Activated CD8-positive, alpha-beta memory T cell treated with anti-CD3 and anti-CD28 coated beads, Interleukin-2, amount 50 U/mL, for 4 hours (primary cell): ENCODE results near the gene ZNF239.
A peak's percentile ranks its signal among the peaks of the same experiment; 100 is the strongest.
"Not testable (repeated sequence)": the region's sequence is repeated elsewhere in the genome, so short reads cannot be mapped to it uniquely, and the experiment has no call there.

ENCODE experiments used
- DNase-seq: peaks from one replicate; pipeline ENCODE4 v3.0.0-alpha.2; 2020

The ZNF239 gene

DNA sequence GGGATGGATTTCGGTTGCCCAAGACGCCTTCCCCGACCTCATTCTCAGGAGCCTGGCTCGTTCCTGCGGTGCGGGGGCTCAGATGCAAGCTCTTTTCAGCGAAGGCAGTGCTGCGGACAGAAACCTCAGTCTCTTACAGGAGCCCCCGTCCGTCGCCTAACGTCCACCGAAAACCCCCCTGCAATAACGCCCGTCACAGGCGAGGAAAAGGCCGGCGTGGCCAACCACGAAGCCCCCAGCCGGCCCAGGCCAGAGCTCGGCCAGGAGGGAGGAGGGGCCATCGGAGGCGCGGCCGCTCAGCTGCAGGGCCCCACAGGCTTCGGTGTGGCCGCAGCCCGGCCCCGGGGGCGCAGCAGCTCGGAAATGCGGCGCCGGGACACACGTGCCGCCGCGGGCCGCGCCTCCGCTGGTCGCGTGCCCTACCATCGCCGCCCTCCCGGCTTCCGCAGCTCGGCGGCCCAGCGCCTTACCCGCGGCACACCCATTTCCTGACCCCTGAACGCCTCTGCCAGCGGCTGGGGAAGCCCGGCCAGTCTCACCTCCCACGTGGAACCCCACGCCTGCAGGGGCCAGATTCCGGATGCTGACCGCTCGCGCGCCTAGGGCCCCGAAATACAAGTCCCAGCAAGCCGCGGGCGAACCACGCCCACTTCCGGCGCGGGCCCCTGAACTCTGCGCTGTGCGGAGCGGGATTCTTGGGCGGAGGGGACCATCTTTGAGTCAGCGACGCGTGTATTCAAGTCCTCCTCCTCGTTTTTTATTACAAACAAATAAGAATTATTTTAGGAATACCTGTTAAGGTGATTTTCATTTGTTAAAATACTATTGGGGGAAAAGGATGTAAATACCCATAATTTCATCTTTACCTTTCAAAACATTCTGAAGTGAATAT, at the start of gene ZNF239:
TSS of gene ZNF239 (minus strand) at position 616 of the 892 bp plus-strand sequence. CDS start 16,537 bp downstream, outside the sequence.
- peak; percentile 88 for DNase-seq

DNA sequence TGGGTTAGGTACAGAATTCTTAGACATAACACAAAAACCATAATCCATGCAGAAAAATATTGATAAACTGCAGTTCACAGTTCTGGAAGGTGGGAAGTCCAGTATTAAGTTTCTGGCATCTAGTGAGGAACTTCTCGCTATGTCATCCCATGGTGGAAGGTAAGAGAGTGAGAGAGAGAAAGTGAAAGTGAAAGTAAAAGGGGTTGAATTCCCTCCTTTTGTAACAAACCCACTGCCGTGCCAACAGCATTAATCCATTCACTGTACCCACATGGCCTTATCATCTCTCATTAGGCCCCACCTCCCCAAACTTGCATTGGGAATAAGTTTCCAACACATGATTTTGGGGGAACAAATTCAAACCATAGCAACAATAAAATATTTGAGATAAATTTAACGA, 48.9 kb upstream of the ZNF239 start:
- no peak for DNase-seq

DNA sequence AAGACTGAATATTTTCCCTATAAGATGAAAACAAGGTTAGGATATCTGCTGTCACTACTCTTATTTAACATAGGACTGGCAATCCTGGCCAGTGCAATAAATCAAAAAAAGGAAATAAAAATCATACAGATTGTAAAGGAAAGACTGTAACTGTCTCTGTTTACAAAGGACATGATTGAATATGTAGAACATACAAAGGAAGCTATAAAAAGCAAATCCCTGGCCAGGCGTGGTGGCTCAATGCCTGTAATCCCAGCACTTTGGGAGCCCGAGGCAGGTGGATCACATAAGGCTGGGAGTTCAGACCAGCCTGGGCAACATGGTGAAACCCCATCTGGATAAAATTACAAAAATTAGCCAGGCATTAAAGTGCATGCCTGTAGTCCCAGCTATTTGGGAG, 47.6 kb upstream of the ZNF239 start:
- DNase-seq, result no peak

DNA sequence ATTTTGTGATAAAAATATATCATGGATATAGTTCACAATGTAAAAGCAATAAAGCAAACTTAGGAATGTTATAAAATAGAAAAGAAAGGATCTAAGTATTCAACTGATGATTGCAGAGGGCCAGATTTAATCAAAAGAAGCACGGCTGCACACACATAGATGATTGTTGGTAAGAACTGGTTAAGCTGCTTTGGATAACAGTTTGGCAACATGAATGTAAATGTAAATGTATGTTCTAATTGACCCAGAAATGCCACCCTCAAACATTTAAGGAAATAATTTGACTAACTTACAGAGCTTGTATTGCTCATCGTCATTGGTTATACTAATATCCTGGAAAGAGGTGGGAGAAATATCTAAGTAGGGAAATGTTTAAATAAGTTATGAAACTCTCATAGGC, 45.0 kb upstream of the ZNF239 start:
- no peak for DNase-seq

DNA sequence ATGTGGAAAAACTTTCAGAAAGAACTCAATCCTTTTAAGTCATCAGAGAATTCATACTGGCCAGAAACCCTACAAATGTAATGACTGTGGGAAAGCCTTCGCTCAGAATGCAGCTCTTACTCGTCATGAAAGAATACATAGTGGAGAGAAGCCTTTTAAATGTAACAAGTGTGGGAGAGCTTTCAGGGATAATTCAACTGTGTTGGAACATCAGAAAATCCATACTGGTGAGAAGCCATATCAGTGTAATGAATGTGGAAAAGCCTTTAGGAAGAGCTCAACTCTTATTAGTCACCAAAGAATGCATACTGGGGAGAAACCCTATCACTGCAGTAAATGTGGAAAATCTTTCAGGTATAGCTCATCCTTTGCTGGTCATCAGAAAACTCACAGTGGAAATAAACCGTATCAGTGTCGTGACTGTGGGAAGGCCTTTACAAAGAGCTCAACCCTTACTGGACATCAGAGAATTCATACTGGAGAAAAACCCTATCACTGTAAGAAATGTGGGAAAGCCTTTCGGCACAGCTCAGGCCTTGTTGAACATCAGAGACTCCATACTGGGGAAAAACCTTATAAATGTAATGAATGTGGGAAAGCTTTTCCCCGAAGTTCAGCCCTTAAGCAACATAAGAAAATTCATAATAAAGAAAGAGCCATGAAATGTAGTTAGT, 42.4 kb upstream of the ZNF239 start:
- no peak for DNase-seq

DNA sequence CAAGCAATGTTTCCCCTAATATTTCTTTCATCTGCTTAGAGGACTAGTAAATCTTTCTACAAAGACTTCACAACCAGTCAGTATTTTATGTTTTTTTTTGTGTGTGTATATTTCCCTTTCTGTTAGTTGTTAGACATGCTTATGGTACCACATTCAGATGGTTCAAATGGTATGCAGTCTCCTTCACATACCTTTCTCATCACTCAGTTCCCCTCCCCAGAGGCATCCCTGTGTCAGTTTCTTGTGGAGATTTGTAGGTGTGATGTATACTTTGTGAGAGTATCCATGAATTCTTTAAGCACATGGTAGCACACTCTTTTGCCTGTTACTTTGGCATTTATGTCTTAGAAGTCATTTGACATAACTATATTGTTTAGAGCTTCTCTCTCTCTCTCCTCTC, 36.2 kb upstream of the ZNF239 start:
- no peak for DNase-seq

DNA sequence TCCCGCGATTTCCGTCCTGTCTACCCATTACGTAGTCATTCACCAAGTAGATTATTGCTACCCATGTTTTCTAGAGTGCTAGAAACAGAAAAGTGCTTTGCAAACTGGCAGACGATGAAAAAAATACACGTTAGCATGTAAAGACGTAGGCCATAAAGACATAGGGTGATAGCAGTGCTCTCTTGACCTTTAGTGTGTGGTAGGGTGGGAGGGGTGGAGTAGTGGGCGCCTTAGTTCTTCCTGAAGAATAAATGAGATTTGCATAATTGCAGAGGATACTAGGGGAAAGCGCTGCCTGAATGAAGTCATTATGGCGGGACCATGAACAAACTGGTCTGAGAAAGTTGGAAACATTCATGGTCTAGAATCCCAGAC, 32.8 kb upstream of the ZNF239 start:
- DNase-seq, result no peak

DNA sequence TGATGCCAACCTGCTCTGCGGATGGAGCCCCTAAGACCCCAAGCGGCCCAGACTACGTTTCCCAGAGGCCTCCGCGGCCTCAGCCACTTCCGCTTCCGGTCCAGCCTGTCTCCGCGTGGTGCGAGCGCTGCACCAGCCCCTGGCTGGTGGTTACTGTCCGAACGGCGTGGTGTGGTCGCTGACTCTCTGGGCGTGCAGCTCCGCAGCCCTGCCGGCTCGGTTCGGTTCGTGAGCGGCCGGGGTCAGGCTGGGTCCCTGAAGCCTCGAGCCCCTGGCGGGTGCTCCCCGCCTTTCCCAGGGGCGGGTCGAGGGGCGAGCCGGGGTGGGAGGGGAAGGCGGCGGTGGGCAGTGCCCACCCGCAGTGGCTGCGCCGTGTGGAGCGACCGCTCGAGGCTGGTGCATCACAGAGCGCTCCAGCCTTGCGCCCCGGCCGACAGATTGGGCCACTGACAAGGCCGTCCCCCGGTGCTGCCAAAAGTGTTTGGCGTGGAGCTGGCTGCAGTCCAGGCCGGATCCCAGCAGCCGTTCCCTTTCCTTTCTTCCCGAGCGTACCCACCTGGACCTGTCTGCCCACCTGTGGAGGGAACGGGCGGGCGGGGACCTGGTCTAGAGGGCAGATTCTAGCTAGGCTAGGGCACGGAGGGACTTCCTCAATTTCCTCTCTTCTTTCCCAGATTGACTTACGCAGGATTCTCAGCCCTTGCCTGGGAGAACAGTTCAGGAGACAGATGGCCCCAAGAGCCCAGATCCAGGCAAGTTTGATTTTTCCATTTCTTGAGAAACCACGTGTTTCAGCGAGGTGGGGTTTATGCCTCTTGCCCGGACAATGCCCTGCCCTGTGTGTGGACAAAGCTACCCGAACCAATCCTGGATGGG, 32.1 kb upstream of the ZNF239 start, which contains the start of gene ZNF485:
TSS of gene ZNF485 (plus strand) at position 116 of the 876 bp plus-strand sequence. CDS start at position 729, 613 bp downstream.
- DNase-seq, result peak; percentile 79

DNA sequence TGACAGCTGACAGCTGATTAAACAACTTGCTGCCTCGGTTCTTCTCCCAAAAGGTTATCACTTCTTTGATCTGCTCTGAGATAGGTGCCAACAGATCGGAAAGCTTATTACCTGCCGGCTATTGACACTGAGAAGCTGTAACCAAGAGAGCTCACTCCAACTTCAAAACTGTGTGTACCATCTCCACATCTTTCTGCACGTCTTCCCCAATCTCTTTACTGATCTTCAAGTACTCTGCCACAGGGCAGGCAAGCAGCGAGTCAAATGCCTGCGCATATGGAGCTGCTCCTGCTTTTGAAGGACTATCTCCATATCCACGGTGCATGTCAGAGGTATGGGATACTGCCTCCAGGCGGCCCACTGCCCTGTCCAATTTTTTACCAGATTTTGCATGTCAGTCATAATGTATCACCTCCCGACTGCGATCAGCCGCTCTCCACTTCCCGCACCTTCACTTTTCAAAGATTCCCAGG, 31.5 kb upstream of the ZNF239 start:
- DNase-seq, result no peak

DNA sequence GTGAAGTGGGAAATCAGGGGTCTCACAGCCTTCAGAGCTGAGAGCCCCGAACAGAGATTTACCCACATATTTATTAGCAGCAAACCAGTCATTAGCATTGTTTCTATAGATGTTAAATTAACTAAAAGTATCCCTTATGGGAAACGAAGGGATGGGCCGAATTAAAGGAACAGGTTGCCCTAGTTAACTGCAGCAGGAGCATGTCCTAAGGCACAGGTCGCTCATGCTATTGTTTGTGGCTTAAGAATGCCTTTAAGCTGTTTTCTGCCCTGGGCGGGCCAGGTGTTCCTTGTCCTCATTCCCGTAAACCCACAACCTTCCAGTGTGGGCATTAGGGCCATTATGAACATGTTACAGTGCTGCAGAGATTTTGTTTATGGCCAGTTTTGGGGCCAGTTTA, 27.2 kb upstream of the ZNF239 start:
- DNase-seq, result not testable (repeated sequence)

DNA sequence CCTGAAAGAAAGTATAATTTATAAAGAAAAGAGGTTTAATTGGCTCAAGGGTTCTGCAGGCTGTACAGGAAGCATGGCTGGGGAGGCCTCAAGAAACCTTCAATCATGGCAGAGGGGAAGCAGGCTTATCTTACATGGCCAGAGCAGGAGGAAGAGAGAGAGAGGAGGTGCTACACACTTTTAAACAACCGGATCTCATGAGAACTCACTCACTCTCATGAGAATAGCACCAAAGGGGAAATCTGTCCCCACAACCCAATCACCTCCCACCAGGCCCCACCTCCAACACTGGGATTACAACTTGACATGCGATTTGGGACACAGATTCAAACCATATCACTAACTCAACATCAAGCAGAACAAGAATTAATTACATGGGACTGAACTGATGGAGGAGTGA, 24.9 kb upstream of the ZNF239 start:
- no peak for DNase-seq

DNA sequence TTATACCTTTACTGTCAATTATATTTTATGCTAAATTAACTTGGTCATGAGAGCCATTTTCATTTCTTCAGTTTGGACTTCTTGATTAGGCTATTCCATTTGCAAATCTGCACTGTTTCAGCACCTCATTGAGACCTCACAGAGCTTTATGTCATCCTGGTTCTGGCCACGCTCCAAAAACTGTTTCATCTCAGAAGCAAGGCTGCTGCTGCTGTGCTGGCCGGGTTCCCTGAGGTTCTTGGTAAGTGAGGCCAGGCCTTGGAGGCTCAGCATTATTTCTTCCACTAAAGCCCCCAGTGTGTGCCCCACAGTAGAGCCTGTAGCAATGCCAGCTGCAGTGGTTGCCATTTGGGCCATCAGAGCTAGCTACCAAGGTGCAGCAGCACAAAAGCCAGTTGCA, 24.0 kb upstream of the ZNF239 start:
- no peak for DNase-seq

DNA sequence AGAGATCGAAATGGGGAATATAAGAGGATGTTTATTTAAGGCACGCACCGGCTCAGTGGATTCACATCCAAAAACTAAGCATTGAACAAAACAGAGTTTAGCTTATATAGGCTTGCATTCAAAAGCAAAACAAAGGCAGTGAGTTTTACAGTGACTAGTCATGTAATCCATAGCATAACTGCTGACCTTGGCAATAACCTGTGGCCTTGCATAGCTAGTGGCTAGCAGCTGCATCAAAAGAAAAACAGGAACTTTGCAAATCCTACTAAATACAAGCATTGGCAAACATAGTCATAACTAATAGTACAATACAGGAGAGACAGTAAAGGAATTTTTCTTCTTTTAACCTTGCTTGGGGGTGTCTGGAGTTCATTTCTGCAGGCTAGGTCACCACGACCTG, 22.1 kb upstream of the ZNF239 start:
- no peak for DNase-seq

DNA sequence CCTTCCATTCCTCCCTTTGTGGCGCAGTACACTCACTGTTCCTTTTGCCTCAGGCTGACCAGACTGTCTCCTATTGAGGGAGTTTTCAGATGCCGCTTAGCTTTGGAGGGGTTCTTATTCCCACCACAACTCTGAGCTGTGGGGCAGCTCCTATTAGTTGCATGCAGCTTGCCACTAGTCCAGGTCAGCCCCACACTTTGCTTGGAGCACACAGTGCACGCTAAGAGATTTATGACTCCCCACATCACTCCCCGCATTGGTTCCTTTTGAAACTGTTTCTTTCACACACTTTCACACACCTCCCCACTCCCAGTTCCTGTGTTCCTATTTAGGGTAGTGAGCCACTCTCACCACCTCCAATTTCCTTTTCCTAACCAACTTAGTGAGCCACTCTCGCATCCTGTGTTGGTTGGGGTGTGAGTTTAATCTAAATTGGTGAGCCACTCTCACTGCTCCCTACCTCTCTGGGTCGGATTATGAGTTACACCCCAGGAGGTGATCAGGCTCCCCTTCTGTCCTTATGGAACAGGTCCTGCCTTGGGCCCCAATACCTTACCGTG, 21.4 kb upstream of the ZNF239 start:
- DNase-seq, result no peak

DNA sequence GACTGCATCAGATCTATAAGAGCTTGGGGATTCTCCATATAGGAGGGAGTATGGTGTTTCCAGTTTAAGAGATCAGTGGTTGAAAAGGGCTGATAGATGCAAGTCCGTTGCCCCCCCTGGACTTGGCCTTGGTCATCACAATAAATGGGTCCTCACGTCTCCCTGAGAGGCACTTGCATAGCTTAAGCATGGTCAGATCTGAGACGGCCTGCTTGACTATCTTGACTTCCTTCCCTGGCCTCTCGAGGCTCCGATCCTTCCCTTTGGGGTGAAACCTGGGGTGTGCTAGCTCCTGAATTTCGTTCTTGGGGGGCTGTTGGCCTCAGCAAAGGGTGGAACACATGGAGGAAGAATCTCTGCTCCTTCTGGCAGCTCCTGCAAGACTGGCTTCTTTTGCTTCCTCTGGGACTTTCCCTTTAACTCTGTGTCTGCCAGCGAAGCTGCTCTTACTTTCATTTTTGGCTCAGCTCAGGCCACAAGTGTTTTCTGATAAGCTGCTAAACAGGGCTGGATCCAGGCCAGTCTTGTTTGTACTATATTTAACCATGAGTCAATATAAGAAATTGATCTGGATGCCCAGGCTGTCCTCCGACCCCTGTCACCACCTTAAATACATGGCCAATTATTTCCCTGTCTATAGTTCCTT, 20.7 kb upstream of the ZNF239 start:
- no peak for DNase-seq

DNA sequence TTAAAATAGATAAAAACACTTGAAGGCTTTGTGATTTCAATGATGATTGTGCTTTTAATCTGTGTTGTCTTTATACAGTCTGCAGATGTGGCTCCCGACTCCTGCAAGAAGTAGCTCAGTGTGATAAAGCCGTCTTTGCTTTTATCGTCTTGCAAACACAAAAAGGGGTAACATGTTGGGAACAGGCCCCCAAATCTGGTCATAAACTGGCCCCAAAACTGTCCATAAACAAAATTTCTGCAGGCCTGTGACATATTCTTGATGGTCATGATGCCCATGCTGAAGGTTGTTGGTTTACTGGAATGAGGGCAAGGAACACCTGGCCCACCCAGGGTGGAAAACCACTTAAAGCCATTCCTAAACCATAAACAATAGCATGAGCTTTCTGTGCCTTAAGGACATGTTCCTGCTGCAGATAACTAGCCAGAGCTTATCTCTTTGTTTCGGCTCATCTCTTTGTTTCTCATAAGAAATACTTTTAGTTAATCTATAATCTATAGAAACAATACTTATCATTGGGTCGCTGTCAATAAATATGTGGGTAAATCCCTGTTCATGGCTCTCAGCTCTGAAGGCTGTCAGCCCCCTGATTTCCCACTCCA, 17.0 kb upstream of the ZNF239 start:
- no peak for DNase-seq

DNA sequence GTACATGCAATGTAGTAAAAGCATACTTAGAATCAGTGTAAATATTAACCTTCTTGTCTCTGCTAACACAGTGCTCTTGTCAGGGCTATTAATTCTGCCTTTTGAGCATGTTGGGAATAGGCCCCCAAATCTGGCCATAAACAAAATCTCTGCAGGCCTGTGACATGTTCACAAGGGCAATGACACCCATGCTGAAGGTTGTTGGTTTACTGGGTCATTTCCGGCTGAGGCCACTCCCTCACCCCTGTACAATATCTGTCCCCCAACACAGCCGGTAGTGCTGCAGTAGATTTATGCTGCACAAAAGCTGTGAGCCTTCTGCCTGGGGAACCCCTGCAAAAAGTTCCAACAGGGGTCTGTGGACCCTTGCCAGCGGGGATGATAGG, 12.3 kb upstream of the ZNF239 start:
- not testable (repeated sequence) for DNase-seq

DNA sequence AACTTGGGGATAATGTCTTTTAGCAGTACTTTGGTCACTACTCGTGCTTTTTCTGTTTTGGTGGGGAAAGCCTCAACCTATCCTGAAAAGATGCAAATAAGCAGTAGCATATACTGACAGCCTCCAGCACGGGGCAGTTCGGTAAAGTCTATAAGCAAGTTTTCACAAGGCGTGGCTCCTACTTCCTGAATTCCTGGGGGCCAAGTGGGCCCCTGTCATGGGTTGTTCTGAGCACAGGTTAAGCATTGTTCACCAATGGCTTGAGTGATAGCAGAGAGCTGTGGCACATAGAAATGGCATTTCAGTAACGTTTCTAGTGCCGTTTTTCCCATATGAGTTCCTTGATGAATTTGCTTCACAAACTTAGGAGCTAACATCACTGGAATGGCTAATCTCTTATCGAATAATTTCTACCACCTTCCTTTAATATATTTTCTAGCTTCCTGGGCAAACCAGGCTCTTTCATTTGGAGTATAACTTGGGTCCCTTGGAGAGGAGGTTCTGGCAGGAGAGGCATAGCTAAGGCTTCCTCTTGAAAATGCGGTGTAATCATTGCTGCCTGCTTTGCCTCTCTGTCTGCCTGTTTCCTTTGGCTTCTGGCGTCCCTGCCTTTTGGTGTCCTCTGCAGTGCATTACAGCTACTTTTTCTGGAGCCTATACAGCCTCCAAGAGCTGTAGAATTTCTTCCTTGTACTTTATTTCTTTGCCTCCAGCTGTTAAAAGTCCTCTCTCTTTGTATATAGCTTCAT, 11.7 kb upstream of the ZNF239 start:
- DNase-seq, result no peak

DNA sequence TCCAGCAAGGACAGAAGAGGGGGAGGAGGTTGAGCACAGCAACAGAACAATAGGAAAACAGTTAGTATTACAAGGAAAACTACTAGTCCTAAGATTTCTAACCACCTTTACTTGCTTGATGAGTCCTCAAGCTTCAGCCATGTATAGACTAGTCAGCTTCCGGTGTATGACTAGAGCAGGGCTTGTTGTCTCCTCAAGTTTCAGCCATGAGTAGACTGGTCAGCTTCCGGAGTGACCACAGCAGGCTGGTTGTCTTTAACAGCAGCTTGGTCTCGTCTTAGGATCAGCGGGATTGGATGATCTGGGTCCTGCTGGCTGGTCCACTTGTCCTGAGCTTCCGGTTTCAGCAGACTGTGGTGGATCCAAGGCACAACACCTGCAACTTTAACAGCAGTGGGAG, 10.6 kb upstream of the ZNF239 start:
- no peak for DNase-seq

DNA sequence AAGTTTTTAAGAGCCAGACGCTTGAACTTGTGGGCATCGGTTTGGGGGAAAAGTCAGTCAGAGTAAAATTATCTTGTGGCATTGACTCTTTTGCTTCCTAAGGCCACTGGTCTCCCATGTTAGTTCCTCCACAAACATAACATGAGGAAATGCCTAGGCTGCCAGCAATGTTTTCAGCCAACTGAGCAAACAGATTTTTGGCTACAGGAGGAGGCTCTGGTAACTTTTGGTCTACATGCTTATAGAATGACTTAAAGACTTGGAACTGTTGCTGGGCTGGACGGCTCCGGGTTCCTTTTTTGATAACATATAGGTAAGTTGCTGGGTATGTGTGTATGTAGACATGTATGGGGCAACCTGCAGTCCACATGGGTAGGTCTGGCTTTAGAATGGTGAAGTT, 9.6 kb upstream of the ZNF239 start:
- DNase-seq, result no peak

DNA sequence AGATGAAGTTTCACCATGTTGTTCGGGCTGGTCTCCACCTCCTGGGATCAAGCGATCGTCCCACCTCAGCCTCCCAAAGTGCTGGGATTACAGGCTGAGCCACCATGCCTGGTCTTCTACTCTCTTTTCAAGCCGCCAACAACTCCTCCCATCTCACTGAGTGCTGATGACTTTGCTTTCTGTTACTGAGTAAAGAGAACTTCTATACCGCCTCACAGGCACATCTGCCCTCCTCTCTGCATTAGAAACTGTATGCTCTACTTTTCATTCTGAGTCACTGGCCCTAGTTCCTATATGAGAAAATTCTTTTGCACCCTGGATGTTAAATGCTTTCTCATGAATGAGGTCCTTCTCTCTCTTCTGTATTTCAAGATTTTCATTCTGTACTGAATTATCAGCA, 2.2 kb upstream of the ZNF239 start:
- no peak for DNase-seq
